SK-N-MC (cell line): ENCODE data around the gene MRTFB.

Experiments used
- EZH2 ChIP-seq: fragments of 200-600 bp; sonication (generic); IDR thresholded peaks from one replicate; pipeline ENCODE4 v1.6.1; 2017; ENCODE audit warnings: antibody characterized with exemption
- FOXP2 ChIP-seq: optimal IDR thresholded peaks from 2 replicates; pipeline ENCODE3; 2011; ENCODE audit warnings: mild to moderate bottlenecking, moderate library complexity; ENCODE audit not compliant: insufficient read depth; ENCODE audit errors: extremely low read length, control extremely low read depth
- POLR2AphosphoS5 ChIP-seq: IDR thresholded peaks from 2 replicates; pipeline ENCODE4 v1.6.1; 2012; ENCODE audit warnings: mild to moderate bottlenecking, low read depth, low read length, borderline replicate concordance

GRCh38 chr16:14029658-14030057, 41.5 kb upstream of the MRTFB start:
- no peak for TF ChIP-seq POLR2AphosphoS5
- no peak for TF ChIP-seq EZH2
- no peak for TF ChIP-seq FOXP2
